Measurements from ENCODE around the gene ZFYVE1. TPM values are rescaled to one million over a fixed set of nuclear protein-coding genes. Genes with fewer than 3 reads are reported as not detected.

ZFYVE1 gene
- total RNA-seq, 1 experiment from 2014 or later, result 10.6 TPM

GRCh38 chr14:72974661-72975060 lies 52.2 kb downstream of the ZFYVE1 start:
- no peak for TF ChIP-seq CTCF (IDR thresholded peaks at IDR 0.05; ENCODE audit: unreplicated experiment)
- no peak for DNase-seq
- intact Hi-C loops (cut with micrococcal nuclease; ENCODE audit: unreplicated experiment), result no loop called here
- CTCF ChIA-PET, result interaction anchor here (0.6 to 1.4 kb wide), 2 partner anchors 52 to 1852 kb away, joined by 3 to 5 read pairs; partner anchors contain the start of gene ZFYVE1
- no peaks in the 10 kb centered on the region for H3K9me3 Mint-ChIP-seq (ENCODE audit: low read depth, unreplicated experiment)
- H3K36me3 Mint-ChIP-seq (ENCODE audit: insufficient read depth, unreplicated experiment), result no peaks in the 10 kb centered on the region
- no peaks in the 10 kb centered on the region for H3K4me1 Mint-ChIP-seq (ENCODE audit: low read depth, unreplicated experiment)
- BruUV-seq (replicated peaks), result no TSS peak
- no peak overlapping the region for H3K4me3 Mint-ChIP-seq (ENCODE audit: low read depth, unreplicated experiment)
- no peaks in the 10 kb centered on the region for H3K27me3 Mint-ChIP-seq (ENCODE audit: unreplicated experiment)
- no peak overlapping the region for H3K27ac Mint-ChIP-seq (ENCODE audit: unreplicated experiment)

GRCh38 chr14:72970824-72971434 lies 56.0 kb downstream of the ZFYVE1 start:
- intact Hi-C loops (cut with micrococcal nuclease; ENCODE audit: unreplicated experiment), result no loop called here
- no peak overlapping the region for H3K27ac Mint-ChIP-seq (ENCODE audit: unreplicated experiment)

DNA sequence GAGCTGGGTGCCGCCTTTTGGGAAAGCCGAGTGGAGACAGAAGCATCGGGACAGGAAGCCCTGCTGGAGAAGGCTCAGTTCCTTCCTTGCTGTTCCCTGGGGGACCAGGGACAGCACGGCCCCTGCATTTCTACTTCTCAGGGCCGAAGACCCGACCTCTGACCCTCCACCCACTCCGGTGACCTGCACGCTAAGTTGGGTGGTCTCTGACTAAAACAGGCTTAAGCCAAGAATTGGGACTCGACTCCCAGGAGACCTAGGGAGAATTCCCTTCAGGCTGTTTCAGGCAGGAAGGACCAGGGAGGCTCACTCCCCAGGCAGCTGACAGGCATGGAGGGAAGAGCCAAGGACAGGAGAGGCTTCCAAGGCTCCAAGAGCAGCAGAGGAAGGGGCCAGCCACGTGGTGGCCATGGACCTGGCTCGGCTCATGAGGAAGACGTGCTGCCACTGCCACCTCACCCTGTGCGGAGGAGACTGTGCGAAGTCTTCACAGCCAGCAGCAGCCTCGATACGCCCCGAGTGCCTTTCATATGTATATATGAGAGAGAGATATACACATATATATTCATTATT lies 56.8 kb downstream of the ZFYVE1 start:
- Mint-ChIP-seq H3K36me3 (ENCODE audit: insufficient read depth, unreplicated experiment) (no peaks in the 10 kb centered on the region), H3K4me1 (ENCODE audit: low read depth, unreplicated experiment) (peaks cover 8% of the 10 kb centered on the region), H3K4me3 (ENCODE audit: low read depth, unreplicated experiment) (no peak overlapping the region), H3K9me3 (ENCODE audit: low read depth, unreplicated experiment) (no peaks in the 10 kb centered on the region), H3K27ac (ENCODE audit: unreplicated experiment) (no peak overlapping the region), H3K27me3 (ENCODE audit: unreplicated experiment) (no peaks in the 10 kb centered on the region)
- DNase-seq, result no peak
- no TSS peak for BruUV-seq (replicated peaks)
- CTCF ChIA-PET, result no interaction called here
- no peak for TF ChIP-seq CTCF (IDR thresholded peaks at IDR 0.05; ENCODE audit: unreplicated experiment)
- intact Hi-C loops (cut with micrococcal nuclease; ENCODE audit: unreplicated experiment), result no loop called here

More at GRCh38 chr14:72970824-72971434, 56.0 kb downstream of the ZFYVE1 start:
- H3K9me3 Mint-ChIP-seq (ENCODE audit: low read depth, unreplicated experiment), result no peaks in the 10 kb centered on the region
- CTCF ChIA-PET, result no interaction called here
- peaks cover under 1% of the 10 kb centered on the region for H3K4me1 Mint-ChIP-seq (ENCODE audit: low read depth, unreplicated experiment)
- no peaks in the 10 kb centered on the region for H3K36me3 Mint-ChIP-seq (ENCODE audit: insufficient read depth, unreplicated experiment)
- no peak overlapping the region for H3K4me3 Mint-ChIP-seq (ENCODE audit: low read depth, unreplicated experiment)
- BruUV-seq (replicated peaks), result no TSS peak
- no peak for DNase-seq
- H3K27me3 Mint-ChIP-seq (ENCODE audit: unreplicated experiment), result no peaks in the 10 kb centered on the region
- TF ChIP-seq CTCF (IDR thresholded peaks at IDR 0.05; ENCODE audit: unreplicated experiment), result no peak

- no TSS peak for BruUV-seq (replicated peaks)
- Mint-ChIP-seq H3K27me3 (ENCODE audit: unreplicated experiment) (no peaks in the 10 kb centered on the region), H3K4me3 (ENCODE audit: low read depth, unreplicated experiment) (no peak overlapping the region), H3K27ac (ENCODE audit: unreplicated experiment) (no peak overlapping the region), H3K36me3 (ENCODE audit: insufficient read depth, unreplicated experiment) (no peaks in the 10 kb centered on the region), H3K4me1 (ENCODE audit: low read depth, unreplicated experiment) (peaks cover 12% of the 10 kb centered on the region), H3K9me3 (ENCODE audit: low read depth, unreplicated experiment) (no peaks in the 10 kb centered on the region)
- CTCF ChIA-PET, result no interaction called here
- intact Hi-C loops (cut with micrococcal nuclease; ENCODE audit: unreplicated experiment), result no loop called here
- DNase-seq, result no peak
- no peak for TF ChIP-seq CTCF (IDR thresholded peaks at IDR 0.05; ENCODE audit: unreplicated experiment)
These were observed 58.6 kb downstream of the ZFYVE1 start for GRCh38 chr14:72968316-72968715.
